ENCODE measurements around the gene UBE2Q2. TPM values are rescaled to one million over a fixed set of nuclear protein-coding genes. Genes with fewer than 3 reads are reported as not detected.

The UBE2Q2 gene
- polyA plus RNA-seq, 1 experiment = 56.8 TPM

DNA sequence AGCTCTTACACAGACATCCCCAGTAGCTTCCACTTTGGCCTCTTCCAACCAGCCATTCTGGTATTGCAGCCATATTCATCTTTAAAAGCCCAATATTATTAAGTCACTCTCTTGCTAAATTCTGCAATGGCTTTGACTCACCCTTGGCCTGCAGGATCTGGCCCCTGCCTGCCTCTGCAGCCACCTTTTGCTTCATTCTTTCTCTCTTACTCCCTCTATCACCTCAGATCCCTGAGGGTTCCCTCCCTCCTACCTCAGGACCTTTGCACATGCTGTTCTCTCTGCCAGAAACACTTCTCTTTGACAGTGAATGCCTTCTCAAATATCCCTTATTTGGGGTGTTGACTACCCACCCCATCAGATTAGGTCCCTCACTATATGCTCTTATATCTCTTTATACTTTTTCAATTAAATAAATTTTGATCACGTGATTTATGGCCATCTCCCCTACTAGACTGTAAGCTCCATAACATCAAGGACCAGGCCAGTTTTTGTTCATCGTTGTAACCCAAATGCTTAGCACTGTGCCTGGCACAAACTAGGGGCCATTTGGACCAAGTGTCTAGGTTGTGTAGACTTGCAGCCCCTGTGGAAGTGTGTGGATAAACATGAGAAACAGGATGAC, 32.3 kb upstream of the UBE2Q2 start:
- Histone ChIP-seq H3K27me3 (ENCODE audit: control insufficient read depth, insufficient read depth, low read length) (peaks cover 19% of the 10 kb centered on the region), H3K4me3 (ENCODE audit: low read depth, low read length) (no peak overlapping the region), H3K27ac (ENCODE audit: low read depth, low read length) (no peak overlapping the region), H3K9me3 (ENCODE audit: control insufficient read depth, insufficient read depth, low read length) (no peaks in the 10 kb centered on the region; the same call in 1 of the 2 replicates)
- CTCF ChIA-PET = interaction anchor here (0.9 to 2.2 kb wide), 3 partner anchors 9 to 329 kb away, joined by 4 to 21 read pairs (median 5); no protein-coding TSS in a partner anchor
- POLR2A ChIA-PET = no interaction called here
- no peak for DNase-seq (ENCODE audit: low read depth, low spot score)
- TF ChIP-seq, protein P1, sequence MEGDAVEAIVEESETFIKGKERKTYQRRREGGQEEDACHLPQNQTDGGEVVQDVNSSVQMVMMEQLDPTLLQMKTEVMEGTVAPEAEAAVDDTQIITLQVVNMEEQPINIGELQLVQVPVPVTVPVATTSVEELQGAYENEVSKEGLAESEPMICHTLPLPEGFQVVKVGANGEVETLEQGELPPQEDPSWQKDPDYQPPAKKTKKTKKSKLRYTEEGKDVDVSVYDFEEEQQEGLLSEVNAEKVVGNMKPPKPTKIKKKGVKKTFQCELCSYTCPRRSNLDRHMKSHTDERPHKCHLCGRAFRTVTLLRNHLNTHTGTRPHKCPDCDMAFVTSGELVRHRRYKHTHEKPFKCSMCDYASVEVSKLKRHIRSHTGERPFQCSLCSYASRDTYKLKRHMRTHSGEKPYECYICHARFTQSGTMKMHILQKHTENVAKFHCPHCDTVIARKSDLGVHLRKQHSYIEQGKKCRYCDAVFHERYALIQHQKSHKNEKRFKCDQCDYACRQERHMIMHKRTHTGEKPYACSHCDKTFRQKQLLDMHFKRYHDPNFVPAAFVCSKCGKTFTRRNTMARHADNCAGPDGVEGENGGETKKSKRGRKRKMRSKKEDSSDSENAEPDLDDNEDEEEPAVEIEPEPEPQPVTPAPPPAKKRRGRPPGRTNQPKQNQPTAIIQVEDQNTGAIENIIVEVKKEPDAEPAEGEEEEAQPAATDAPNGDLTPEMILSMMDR (IDR thresholded peaks at IDR 0.05; ENCODE audit: low read depth, low read length) = no peak

DNA sequence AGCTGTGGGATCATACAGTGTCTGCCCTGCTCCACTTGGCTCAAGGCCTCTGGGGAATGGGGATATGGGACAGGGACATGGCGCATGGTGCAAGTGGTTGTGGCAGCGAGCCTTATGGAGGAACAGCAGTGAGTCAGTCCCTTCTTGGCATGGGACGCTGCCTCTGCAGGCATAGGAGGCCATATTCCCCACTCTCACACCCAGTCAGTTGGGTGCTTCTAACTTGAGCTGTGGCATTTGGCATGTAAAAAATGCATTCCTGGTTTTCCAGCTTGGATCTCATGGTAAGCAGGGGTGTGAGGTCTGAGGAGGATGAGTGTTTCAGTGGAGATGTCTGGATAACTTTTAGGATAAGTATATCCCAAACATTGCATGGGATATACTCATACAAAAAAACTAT, 31.6 kb upstream of the UBE2Q2 start:
- ChIA-PET CTCF (interaction anchor here (1.8 to 2.2 kb wide), 2 partner anchors 110 to 328 kb away, joined by 4 to 21 read pairs; no protein-coding TSS in a partner anchor), POLR2A (no interaction called here)
- Histone ChIP-seq H3K4me3 (ENCODE audit: low read depth, low read length) (no peak overlapping the region), H3K27me3 (ENCODE audit: control insufficient read depth, insufficient read depth, low read length) (peaks cover 19% of the 10 kb centered on the region), H3K27ac (ENCODE audit: low read depth, low read length) (no peak overlapping the region), H3K9me3 (ENCODE audit: control insufficient read depth, insufficient read depth, low read length) (no peaks in the 10 kb centered on the region; the same call in 1 of the 2 replicates)
- DNase-seq (ENCODE audit: low read depth, low spot score) = no peak
- TF ChIP-seq, protein P1 (IDR thresholded peaks at IDR 0.05; ENCODE audit: low read depth, low read length) = no peak

- POLR2A ChIA-PET = no interaction called here
- Histone ChIP-seq H3K27ac (ENCODE audit: low read depth, low read length) (no peak overlapping the region), H3K4me3 (ENCODE audit: low read depth, low read length) (no peak overlapping the region), H3K27me3 (ENCODE audit: control insufficient read depth, insufficient read depth, low read length) (peaks cover 14% of the 10 kb centered on the region), H3K9me3 (ENCODE audit: control insufficient read depth, insufficient read depth, low read length) (no peaks in the 10 kb centered on the region; the same call in 1 of the 2 replicates)
- CTCF ChIA-PET = interaction anchor here (2.1 kb wide), 1 partner anchor 13 kb away, joined by 10 read pairs; no protein-coding TSS in a partner anchor
- TF ChIP-seq, protein P1 (IDR thresholded peaks at IDR 0.05; ENCODE audit: low read depth, low read length) = no peak
- no peak for DNase-seq (ENCODE audit: low read depth, low spot score)
These were observed 28.5 kb upstream of the UBE2Q2 start for GRCh38 chr15:75814794-75815193.

- TF ChIP-seq, protein P1 (IDR thresholded peaks at IDR 0.05; ENCODE audit: low read depth, low read length) = no peak
- DNase-seq (ENCODE audit: low read depth, low spot score) = no peak
- POLR2A ChIA-PET = no interaction called here
These were observed 27.2 kb upstream of the UBE2Q2 start for GRCh38 chr15:75815811-75816719.

More at GRCh38 chr15:75815811-75816719, 27.2 kb upstream of the UBE2Q2 start:
- Histone ChIP-seq H3K27me3 (ENCODE audit: control insufficient read depth, insufficient read depth, low read length) (peaks cover 12% of the 10 kb centered on the region), H3K4me3 (ENCODE audit: low read depth, low read length) (no peak overlapping the region), H3K27ac (ENCODE audit: low read depth, low read length) (no peak overlapping the region), H3K9me3 (ENCODE audit: control insufficient read depth, insufficient read depth, low read length) (no peaks in the 10 kb centered on the region; the same call in 1 of the 2 replicates)
- CTCF ChIA-PET = interaction anchor here (1.3 kb wide), 1 partner anchor 113 kb away, joined by 3 read pairs; no protein-coding TSS in a partner anchor

Measured in AG04450 (cell line).